Karpas-422 (cell line): ENCODE data around the gene ZNF518A. TPM values are rescaled to one million over a fixed set of nuclear protein-coding genes. Genes with fewer than 3 reads are reported as not detected.

Experiments
- DNase-seq: peaks from one replicate; pipeline ENCODE4 v3.0.0-alpha.2; 2015
- H2AFZ ChIP-seq: fragments of 200-600 bp; sonication (generic); 2 replicates; pipeline ENCODE4 v1.6.1; 2014; ENCODE audit warnings: antibody characterized with exemption, low read length, mixed read lengths
- H3K27ac ChIP-seq: fragments of 200-600 bp; sonication (generic); 2 replicates; pipeline ENCODE4 v1.5.1; 2014; ENCODE audit warnings: mild to moderate bottlenecking, low read length, moderate library complexity
- H3K27me3 ChIP-seq: fragments of 200-600 bp; sonication (generic); 2 replicates; pipeline ENCODE4 v1.6.1; 2014; ENCODE audit warnings: low read length, mixed read lengths
- H3K36me3 ChIP-seq: fragments of 200-600 bp; sonication (generic); 2 replicates; pipeline ENCODE4 v1.6.1; 2014; ENCODE audit warnings: low read length, mixed read lengths; ENCODE audit not compliant: insufficient read depth
- H3K4me1 ChIP-seq: fragments of 200-600 bp; sonication (generic); 2 replicates; pipeline ENCODE4 v1.6.1; 2014; ENCODE audit warnings: mild to moderate bottlenecking, low read length, mixed read lengths
- H3K4me2 ChIP-seq: fragments of 200-600 bp; sonication (generic); 2 replicates; pipeline ENCODE4 v1.6.1; 2014; ENCODE audit warnings: low read length, low read depth, mild to moderate bottlenecking; ENCODE audit not compliant: poor library complexity, severe bottlenecking
- H3K4me3 ChIP-seq: fragments of 200-600 bp; sonication (generic); 2 replicates; pipeline ENCODE4 v1.5.1; 2014; ENCODE audit warnings: mild to moderate bottlenecking, antibody characterized with exemption, low read length, mixed read lengths
- H3K79me2 ChIP-seq: fragments of 200-600 bp; sonication (generic); 2 replicates; pipeline ENCODE4 v1.6.1; 2014; ENCODE audit warnings: mild to moderate bottlenecking, low read length, mixed read lengths
- H3K9ac ChIP-seq: fragments of 200-600 bp; sonication (generic); 2 replicates; pipeline ENCODE4 v1.6.0; 2014; ENCODE audit warnings: low read length
- H3K9me2 ChIP-seq: fragments of 200-600 bp; sonication (generic), shearing (Covaris generic); replicated peaks from 2 replicates; pipeline ENCODE4 v1.6.0; 2014; ENCODE audit warnings: mild to moderate bottlenecking, low read length, moderate library complexity; ENCODE audit not compliant: insufficient read depth
- H3K9me3 ChIP-seq: fragments of 300-700, 200-600 bp; sonication (generic); 2 replicates; pipeline ENCODE4 v1.6.1; 2014; ENCODE audit warnings: low read length, mixed read lengths
- H4K20me1 ChIP-seq: fragments of 200-600 bp; sonication (generic); 2 replicates; pipeline ENCODE4 v1.6.1; 2014; ENCODE audit warnings: mild to moderate bottlenecking, antibody characterized with exemption, low read length, low read depth; ENCODE audit not compliant: insufficient read depth
- total RNA-seq: library from RNA; depleted of rRNA; stranded (reverse); fragments of >200 nt; shearing (Covaris generic); gene quantifications from 2 replicates; pipeline ENCODE4 v1.2.3, GENCODE V29; 2014; ENCODE audit warnings: low replicate concordance

Gene ZNF518A
- total RNA-seq, 1 experiment from 2014 or later, result 17.0 TPM

DNA sequence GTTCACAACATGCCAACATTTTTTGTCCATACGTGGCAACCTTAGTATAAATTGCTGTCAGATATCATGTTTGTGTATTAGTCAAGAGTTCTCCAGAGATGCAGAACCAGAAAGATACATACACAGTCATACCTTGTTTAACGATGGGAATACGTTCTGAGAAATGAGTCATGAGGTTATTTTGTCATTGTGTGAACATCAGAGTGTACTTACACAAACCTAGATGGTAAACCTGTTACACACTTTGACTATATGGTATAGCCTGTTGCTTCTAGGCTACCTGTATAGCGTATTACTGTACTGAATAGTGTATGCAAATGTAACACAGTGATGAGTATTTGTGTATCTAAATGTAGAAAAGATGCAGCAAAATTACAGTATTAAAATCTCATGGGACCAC lies 22.3 kb downstream of the ZNF518A start:
- H3K36me3 ChIP-seq, result peaks cover 8% of the 10 kb centered on the region
- no peaks in the 10 kb centered on the region for H3K4me1 ChIP-seq

DNA sequence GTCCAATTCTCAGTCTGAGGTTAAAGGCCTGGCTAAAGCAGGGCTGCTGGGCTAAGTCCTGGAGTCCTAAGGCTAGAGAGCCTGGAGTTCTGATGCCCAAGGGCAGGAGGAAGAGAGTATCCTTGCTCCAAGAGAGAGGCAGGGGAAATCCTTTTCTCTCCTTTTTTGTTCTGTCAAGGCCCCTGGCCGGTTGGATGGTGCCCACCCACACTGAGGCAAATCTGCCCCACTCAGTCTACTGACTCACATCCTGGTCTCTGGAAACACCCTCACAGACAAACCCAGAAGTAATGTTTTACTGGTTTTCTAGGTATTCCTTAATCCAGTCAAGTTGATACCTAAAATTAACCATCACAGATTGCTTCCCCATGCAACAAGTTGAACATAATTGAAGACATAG lies 23.0 kb downstream of the ZNF518A start:
- Histone ChIP-seq H3K79me2 (no peaks in the 10 kb centered on the region), H3K27me3 (no peaks in the 10 kb centered on the region), H3K36me3 (peaks cover 9% of the 10 kb centered on the region), H3K4me1 (no peaks in the 10 kb centered on the region), H3K4me2 (no peak overlapping the region), H3K9ac (no peak overlapping the region), H2AFZ (no peak overlapping the region), H3K9me3 (no peaks in the 10 kb centered on the region), H3K4me3 (no peak overlapping the region), H3K27ac (no peak overlapping the region), H3K9me2 (no peaks in the 10 kb centered on the region), H4K20me1 (no peaks in the 10 kb centered on the region)
- DNase-seq, result no peak

More for the DNA sequence above, 22.3 kb downstream of the ZNF518A start:
- Histone ChIP-seq H4K20me1 (no peaks in the 10 kb centered on the region), H3K4me3 (no peak overlapping the region), H2AFZ (no peak overlapping the region), H3K9me3 (no peaks in the 10 kb centered on the region), H3K27me3 (no peaks in the 10 kb centered on the region), H3K4me2 (no peak overlapping the region), H3K79me2 (no peaks in the 10 kb centered on the region), H3K9me2 (no peaks in the 10 kb centered on the region), H3K9ac (no peak overlapping the region), H3K27ac (no peak overlapping the region)
- DNase-seq, result no peak

DNA sequence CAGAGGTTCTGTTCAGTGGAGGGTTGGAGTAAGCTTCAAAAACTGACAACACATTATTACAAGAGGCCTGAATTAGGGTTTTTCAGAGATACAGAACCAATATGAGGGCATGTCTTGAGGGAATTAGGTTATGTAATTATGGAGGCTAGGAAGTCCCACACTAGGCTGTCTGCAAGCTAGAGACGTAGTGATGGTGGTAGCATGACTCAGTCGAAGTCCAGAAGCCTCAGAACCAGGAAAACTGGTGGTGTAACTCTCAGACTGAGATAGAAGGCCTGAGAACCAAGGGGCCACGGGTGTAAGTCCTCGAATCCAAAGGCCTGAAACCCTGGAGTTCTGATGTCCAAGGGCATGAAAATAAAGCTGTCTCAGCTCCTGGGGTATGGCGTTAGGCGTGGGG lies 35.6 kb downstream of the ZNF518A start:
- H4K20me1 ChIP-seq, result no peaks in the 10 kb centered on the region
- H3K79me2 ChIP-seq, result no peaks in the 10 kb centered on the region
- H3K9ac ChIP-seq, result no peak overlapping the region
- H3K9me2 ChIP-seq, result no peaks in the 10 kb centered on the region
- DNase-seq, result no peak
- H2AFZ ChIP-seq, result no peak overlapping the region
- H3K9me3 ChIP-seq, result no peaks in the 10 kb centered on the region
- no peak overlapping the region for H3K4me3 ChIP-seq
- H3K27ac ChIP-seq, result no peak overlapping the region
- no peak overlapping the region for H3K4me2 ChIP-seq
- H3K27me3 ChIP-seq, result no peaks in the 10 kb centered on the region
- no peaks in the 10 kb centered on the region for H3K4me1 ChIP-seq
- no peaks in the 10 kb centered on the region for H3K36me3 ChIP-seq

DNA sequence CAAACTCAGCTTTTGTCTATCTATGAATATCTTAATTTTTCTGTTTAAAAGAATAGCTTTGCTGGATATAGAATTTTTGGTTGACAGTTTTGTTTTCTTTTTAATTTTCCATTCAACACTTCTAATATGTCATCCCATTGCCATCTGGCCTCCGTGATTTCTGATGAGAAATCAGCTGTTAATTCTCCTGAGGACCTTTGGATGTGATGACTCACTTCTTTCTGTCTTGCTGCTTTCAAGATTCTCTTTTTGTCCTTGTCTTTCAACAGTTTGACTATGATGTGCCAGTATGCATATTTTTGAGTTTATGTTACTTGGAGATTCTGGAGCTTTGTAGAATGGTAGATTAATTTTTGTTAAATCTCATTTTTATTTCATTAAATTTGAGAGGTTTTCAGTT lies 38.4 kb downstream of the ZNF518A start:
- Histone ChIP-seq H2AFZ (no peak overlapping the region), H4K20me1 (no peaks in the 10 kb centered on the region), H3K27ac (no peak overlapping the region), H3K4me1 (no peaks in the 10 kb centered on the region), H3K4me3 (no peak overlapping the region), H3K9me3 (no peaks in the 10 kb centered on the region), H3K9ac (no peak overlapping the region), H3K79me2 (no peaks in the 10 kb centered on the region), H3K27me3 (no peaks in the 10 kb centered on the region), H3K36me3 (no peaks in the 10 kb centered on the region), H3K4me2 (no peak overlapping the region), H3K9me2 (no peaks in the 10 kb centered on the region)
- DNase-seq, result no peak

DNA sequence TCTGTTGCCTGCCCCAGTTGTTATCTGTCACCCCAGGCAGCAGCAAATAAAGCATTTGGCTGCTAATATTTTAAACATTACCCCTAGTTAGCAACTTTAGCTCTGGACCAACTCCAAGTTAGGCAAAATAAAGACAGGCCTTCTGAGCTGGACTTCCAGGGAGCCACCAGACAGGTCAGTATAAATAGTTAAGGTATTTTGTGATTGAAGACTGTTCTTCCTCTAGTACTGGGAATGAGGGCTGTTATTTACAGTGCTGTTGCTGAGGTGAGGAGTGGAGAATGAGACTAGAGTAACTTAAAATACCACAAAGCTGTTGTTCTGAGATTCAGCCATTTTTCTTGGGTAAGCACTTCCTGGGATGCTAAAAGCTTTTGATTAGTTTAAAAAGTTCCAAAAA lies 40.1 kb downstream of the ZNF518A start:
- no peaks in the 10 kb centered on the region for H3K9me2 ChIP-seq
- H3K79me2 ChIP-seq, result no peaks in the 10 kb centered on the region
- no peak overlapping the region for H2AFZ ChIP-seq

DNA sequence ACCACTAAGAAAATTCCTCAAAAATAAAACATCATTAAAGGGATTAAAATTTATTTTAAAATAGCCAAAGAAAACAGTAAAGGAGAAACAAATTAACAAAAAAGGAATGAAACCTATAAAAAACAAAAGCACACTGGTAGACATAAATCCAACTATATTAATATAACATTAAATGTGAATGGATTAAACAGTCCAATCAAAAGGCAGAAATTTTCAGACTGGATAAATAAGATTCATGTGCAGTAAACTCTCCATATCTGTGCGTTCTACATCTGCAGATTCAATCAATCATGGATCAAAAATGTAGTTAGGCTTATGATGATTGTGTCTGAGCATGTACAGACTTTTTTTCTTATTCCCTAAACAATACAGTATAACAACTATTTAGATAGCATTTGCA lies 42.6 kb downstream of the ZNF518A start:
- Histone ChIP-seq H3K27ac (no peak overlapping the region), H3K4me1 (no peaks in the 10 kb centered on the region), H3K9me3 (no peaks in the 10 kb centered on the region)

More for the DNA sequence above, 40.1 kb downstream of the ZNF518A start:
- no peak for DNase-seq
- Histone ChIP-seq H3K9ac (no peak overlapping the region), H3K27ac (no peak overlapping the region), H3K9me3 (no peaks in the 10 kb centered on the region), H3K4me3 (no peak overlapping the region), H3K4me1 (no peaks in the 10 kb centered on the region), H3K36me3 (no peaks in the 10 kb centered on the region), H3K27me3 (no peaks in the 10 kb centered on the region), H4K20me1 (no peaks in the 10 kb centered on the region), H3K4me2 (no peak overlapping the region)

DNA sequence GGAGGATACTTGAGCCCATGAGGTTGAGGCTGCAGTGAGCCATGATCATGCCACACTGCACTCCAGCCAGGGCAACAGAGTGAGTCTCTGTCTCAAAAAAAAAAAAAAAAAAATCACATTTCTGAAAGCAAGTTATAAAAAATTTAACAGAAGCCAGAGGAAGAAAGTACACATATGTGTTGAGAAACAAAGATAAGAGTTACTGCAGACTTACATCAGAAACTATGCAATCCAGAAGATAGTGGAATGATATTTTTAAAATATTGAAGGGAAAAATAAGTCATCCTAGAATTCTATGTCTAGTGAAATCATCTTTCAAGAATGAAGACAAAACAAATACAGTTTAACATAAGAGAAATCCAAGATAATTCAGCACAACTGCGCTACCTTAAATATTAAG lies 46.9 kb downstream of the ZNF518A start:
- Histone ChIP-seq H3K79me2 (no peaks in the 10 kb centered on the region), H4K20me1 (no peaks in the 10 kb centered on the region), H3K27ac (no peak overlapping the region), H3K9ac (no peak overlapping the region), H3K4me3 (no peak overlapping the region), H3K36me3 (no peaks in the 10 kb centered on the region), H2AFZ (no peak overlapping the region), H3K4me1 (no peaks in the 10 kb centered on the region), H3K9me3 (no peaks in the 10 kb centered on the region), H3K27me3 (no peaks in the 10 kb centered on the region), H3K4me2 (no peak overlapping the region), H3K9me2 (no peaks in the 10 kb centered on the region)
- no peak for DNase-seq

More for the DNA sequence above, 42.6 kb downstream of the ZNF518A start:
- Histone ChIP-seq H2AFZ (no peak overlapping the region), H3K36me3 (no peaks in the 10 kb centered on the region), H3K4me2 (no peak overlapping the region), H3K4me3 (no peak overlapping the region), H4K20me1 (no peaks in the 10 kb centered on the region), H3K9me2 (no peaks in the 10 kb centered on the region), H3K9ac (no peak overlapping the region), H3K27me3 (no peaks in the 10 kb centered on the region), H3K79me2 (no peaks in the 10 kb centered on the region)
- DNase-seq, result no peak

DNA sequence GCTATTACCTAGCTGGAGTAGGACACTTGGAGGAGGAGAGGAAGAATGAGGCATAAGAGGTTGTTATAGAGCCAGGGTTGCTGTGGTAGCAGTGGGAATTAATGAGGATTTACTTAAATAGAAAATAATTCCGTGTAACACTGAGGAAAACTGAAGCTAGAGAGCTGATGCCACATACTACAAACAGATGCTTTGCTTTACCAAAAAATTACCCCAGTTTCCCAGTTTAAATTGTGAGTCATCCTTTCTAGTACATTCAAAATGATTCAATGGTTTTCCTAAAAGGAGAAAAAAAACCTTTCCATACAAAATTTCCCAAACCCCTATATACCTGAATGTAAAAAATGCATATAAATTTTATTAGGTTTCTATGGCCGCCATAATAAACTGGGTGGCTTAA lies 58.3 kb downstream of the ZNF518A start:
- H3K4me2 ChIP-seq, result no peak overlapping the region
- no peaks in the 10 kb centered on the region for H3K27me3 ChIP-seq
- H3K36me3 ChIP-seq, result peaks cover 23% of the 10 kb centered on the region
- H3K9ac ChIP-seq, result no peak overlapping the region
- no peak overlapping the region for H2AFZ ChIP-seq
- no peaks in the 10 kb centered on the region for H3K4me1 ChIP-seq
- DNase-seq, result no peak
- H3K9me3 ChIP-seq, result no peaks in the 10 kb centered on the region
- H3K79me2 ChIP-seq, result no peaks in the 10 kb centered on the region
- H4K20me1 ChIP-seq, result no peaks in the 10 kb centered on the region
- H3K27ac ChIP-seq, result no peak overlapping the region
- no peak overlapping the region for H3K4me3 ChIP-seq
- no peaks in the 10 kb centered on the region for H3K9me2 ChIP-seq

DNA sequence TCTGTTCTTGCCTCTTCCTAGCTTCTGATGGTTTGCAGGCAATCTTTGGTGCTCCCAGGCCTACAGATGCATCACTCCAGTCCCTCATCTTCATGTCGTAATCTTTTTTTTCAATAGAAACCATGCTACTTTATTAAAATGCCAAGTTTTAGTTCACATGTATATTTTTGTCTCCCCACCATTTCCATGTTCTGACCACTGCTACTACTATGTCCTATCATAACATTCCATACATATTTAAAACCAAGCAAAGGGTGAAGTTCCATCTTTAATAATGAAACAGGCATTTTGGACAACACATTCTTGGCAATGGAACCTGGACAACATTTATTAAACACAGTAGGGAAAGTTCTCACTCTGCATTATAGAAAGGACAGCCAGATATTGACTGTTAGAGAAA lies 58.8 kb downstream of the ZNF518A start:
- no peaks in the 10 kb centered on the region for H4K20me1 ChIP-seq
- H2AFZ ChIP-seq, result no peak overlapping the region
- H3K9me2 ChIP-seq, result no peaks in the 10 kb centered on the region
- H3K27me3 ChIP-seq, result no peaks in the 10 kb centered on the region
- no peaks in the 10 kb centered on the region for H3K4me1 ChIP-seq
- H3K9me3 ChIP-seq, result no peaks in the 10 kb centered on the region
- no peak overlapping the region for H3K9ac ChIP-seq
- no peak overlapping the region for H3K27ac ChIP-seq
- no peak overlapping the region for H3K4me2 ChIP-seq
- H3K4me3 ChIP-seq, result no peak overlapping the region
- H3K36me3 ChIP-seq, result peaks cover 28% of the 10 kb centered on the region
- H3K79me2 ChIP-seq, result no peaks in the 10 kb centered on the region
- DNase-seq, result no peak
